Measurements from ENCODE around the gene UNC5CL. TPM values are rescaled to one million over a fixed set of nuclear protein-coding genes. Genes with fewer than 3 reads are reported as not detected.

The UNC5CL gene
- total and polyA plus RNA-seq, 2 of the 8 experiments (the other 6 are each of a cell fraction or from before 2014, with no cell fraction given) = 1.3 to 1.7 TPM

DNA sequence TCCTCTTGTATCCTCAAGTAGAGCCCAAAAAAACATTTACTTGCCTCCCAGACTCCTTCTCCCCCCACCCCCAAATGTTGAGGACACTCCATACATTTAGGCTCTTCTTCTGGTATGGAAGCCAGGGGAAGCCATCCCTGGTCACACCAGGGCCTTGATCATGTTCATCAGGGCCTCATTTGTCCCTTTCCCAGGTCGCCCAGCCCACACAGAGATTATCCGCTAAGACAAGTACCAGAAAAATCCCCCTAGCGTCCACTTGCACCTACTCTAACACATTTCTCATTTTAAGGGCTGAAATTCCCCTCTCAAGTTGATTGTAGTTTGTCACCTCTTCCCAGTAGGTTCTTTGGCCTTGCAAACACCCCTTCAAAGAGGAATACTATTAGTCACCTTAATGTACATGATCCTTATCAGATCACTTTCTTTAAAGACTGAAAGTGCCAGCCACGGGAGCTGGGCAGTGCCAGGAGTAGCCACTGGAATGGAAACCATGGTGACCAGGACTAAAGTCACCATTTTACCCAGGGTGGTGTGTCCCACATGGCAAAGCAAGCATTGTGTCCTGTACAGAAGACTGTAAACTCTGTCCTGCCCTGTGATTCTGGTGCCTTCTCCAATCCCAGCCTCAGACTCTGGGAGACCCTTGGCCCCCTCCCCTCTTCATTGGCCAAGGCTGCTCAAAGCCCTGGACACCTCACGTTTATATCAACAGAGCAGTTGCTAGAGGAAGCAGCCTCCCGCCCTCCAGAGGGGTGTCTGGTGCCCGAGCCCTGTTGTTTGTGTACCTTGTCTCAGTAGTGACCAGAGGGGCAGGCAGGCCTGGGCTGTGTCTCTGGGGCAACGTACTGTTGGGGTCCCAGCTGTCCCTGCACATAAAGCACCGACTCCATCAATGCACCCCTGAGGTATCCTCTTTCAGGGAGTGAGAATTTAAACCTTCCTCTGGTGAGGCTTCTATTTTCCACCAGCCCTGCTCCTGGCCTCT is 9.0 kb upstream of the UNC5CL start (continued):
- TF ChIP-seq EZH2 (IDR thresholded peaks at IDR 0.05; ENCODE audit: low read depth, low read length, severe bottlenecking) (no peak), FOSL1 (IDR thresholded peaks at IDR 0.05; ENCODE audit: insufficient read depth, low read depth, low read length) (no peak), KDM4A (IDR thresholded peaks at IDR 0.05; ENCODE audit: low read depth, low read length, severe bottlenecking) (no peak), BCL11A (IDR thresholded peaks at IDR 0.05; ENCODE audit: low read depth in 2 of 2, low read length in 2 of 2) (no peak), POU5F1 (IDR thresholded peaks at IDR 0.05; ENCODE audit: low read depth, low read length) (no peak), SIN3A (conservative IDR thresholded peaks at IDR 0.05 in 1 of 2, IDR thresholded peaks at IDR 0.05 in 1 of 2; ENCODE audit: low read depth in 1 of 2, low read length in 2 of 2) (no peak), KDM1A (IDR thresholded peaks at IDR 0.05; ENCODE audit: borderline replicate concordance, low read length) (no peak), CHD2 (IDR thresholded peaks at IDR 0.05; ENCODE audit: low read length) (no peak), TAF1 (IDR thresholded peaks at IDR 0.05; ENCODE audit: low read depth, low read length) (no peak), YY1 (IDR thresholded peaks at IDR 0.05; ENCODE audit: low read depth, low read length) (no peak), SRF (IDR thresholded peaks at IDR 0.05; ENCODE audit: low read depth, low read length) (no peak)

Measured in H1 (cell line).